ENCODE results near the gene ADNP2.

Gene ADNP2

GRCh38 chr18:80132180-80132812 is 23.2 kb downstream of the ADNP2 start:
- no peak for ATAC-seq
- no peak for TF ChIP-seq TOX (CRISPR knock-in tag; IDR thresholded peaks at IDR 0.05; ENCODE audit: borderline replicate concordance)
- no peak for TF ChIP-seq OSR1 (CRISPR knock-in tag; IDR thresholded peaks at IDR 0.05)
- no peak for TF ChIP-seq ZFP30 (CRISPR knock-in tag; IDR thresholded peaks at IDR 0.05)
- TF ChIP-seq CSDC2 (CRISPR knock-in tag; IDR thresholded peaks at IDR 0.05) = no peak
- TF ChIP-seq, protein P1, sequence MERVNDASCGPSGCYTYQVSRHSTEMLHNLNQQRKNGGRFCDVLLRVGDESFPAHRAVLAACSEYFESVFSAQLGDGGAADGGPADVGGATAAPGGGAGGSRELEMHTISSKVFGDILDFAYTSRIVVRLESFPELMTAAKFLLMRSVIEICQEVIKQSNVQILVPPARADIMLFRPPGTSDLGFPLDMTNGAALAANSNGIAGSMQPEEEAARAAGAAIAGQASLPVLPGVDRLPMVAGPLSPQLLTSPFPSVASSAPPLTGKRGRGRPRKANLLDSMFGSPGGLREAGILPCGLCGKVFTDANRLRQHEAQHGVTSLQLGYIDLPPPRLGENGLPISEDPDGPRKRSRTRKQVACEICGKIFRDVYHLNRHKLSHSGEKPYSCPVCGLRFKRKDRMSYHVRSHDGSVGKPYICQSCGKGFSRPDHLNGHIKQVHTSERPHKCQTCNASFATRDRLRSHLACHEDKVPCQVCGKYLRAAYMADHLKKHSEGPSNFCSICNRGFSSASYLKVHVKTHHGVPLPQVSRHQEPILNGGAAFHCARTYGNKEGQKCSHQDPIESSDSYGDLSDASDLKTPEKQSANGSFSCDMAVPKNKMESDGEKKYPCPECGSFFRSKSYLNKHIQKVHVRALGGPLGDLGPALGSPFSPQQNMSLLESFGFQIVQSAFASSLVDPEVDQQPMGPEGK (CRISPR knock-in tag; IDR thresholded peaks at IDR 0.05; ENCODE audit: borderline replicate concordance) = no peak
- TF ChIP-seq ARNTL (CRISPR knock-in tag; IDR thresholded peaks at IDR 0.05; ENCODE audit: borderline replicate concordance, low read depth) = no peak

DNA sequence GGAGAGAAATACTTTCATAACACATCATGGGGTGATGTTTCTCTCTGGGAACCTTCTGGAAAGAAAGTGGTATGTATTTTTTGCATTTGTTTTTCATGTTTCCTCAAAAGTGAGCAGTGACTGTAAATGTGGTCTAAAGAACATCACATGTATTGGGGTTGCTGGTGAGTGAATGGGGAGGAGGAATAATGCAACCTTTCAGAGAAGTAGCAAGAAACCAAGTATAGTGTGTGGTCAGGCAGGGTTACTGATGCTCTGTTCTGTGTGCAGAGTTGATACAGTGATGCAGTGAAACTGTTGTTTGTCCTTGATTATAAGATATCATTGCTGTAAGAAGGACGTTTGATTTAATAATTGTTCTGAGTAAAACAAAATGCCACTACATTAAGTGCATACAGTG is 24.1 kb downstream of the ADNP2 start:
- no peak for ATAC-seq
- TF ChIP-seq ISL1 (CRISPR knock-in tag; IDR thresholded peaks at IDR 0.05) = no peak
- no peak for TF ChIP-seq ZFP30 (CRISPR knock-in tag; IDR thresholded peaks at IDR 0.05)
- no peak for TF ChIP-seq OSR1 (CRISPR knock-in tag; IDR thresholded peaks at IDR 0.05)
- TF ChIP-seq ARNTL (CRISPR knock-in tag; IDR thresholded peaks at IDR 0.05; ENCODE audit: borderline replicate concordance, low read depth) = no peak

GRCh38 chr18:80135136-80135535 is 26.1 kb downstream of the ADNP2 start:
- TF ChIP-seq SNAI2 (CRISPR knock-in tag; IDR thresholded peaks at IDR 0.05) = no peak
- no peak for TF ChIP-seq CSDC2 (CRISPR knock-in tag; IDR thresholded peaks at IDR 0.05)
- TF ChIP-seq, protein P2, sequence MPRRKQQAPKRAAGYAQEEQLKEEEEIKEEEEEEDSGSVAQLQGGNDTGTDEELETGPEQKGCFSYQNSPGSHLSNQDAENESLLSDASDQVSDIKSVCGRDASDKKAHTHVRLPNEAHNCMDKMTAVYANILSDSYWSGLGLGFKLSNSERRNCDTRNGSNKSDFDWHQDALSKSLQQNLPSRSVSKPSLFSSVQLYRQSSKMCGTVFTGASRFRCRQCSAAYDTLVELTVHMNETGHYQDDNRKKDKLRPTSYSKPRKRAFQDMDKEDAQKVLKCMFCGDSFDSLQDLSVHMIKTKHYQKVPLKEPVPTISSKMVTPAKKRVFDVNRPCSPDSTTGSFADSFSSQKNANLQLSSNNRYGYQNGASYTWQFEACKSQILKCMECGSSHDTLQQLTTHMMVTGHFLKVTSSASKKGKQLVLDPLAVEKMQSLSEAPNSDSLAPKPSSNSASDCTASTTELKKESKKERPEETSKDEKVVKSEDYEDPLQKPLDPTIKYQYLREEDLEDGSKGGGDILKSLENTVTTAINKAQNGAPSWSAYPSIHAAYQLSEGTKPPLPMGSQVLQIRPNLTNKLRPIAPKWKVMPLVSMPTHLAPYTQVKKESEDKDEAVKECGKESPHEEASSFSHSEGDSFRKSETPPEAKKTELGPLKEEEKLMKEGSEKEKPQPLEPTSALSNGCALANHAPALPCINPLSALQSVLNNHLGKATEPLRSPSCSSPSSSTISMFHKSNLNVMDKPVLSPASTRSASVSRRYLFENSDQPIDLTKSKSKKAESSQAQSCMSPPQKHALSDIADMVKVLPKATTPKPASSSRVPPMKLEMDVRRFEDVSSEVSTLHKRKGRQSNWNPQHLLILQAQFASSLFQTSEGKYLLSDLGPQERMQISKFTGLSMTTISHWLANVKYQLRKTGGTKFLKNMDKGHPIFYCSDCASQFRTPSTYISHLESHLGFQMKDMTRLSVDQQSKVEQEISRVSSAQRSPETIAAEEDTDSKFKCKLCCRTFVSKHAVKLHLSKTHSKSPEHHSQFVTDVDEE (CRISPR knock-in tag; IDR thresholded peaks at IDR 0.05) = no peak
- no peak for TF ChIP-seq TCF4 (CRISPR knock-in tag; IDR thresholded peaks at IDR 0.05; ENCODE audit: borderline replicate concordance)
- TF ChIP-seq ZNF70 (CRISPR knock-in tag; IDR thresholded peaks at IDR 0.05) = no peak
- no peak for TF ChIP-seq ZFP3 (CRISPR knock-in tag; IDR thresholded peaks at IDR 0.05)
- TF ChIP-seq PPARA (CRISPR knock-in tag; IDR thresholded peaks at IDR 0.05; ENCODE audit: borderline replicate concordance) = no peak
- no peak for TF ChIP-seq TOX (CRISPR knock-in tag; IDR thresholded peaks at IDR 0.05; ENCODE audit: borderline replicate concordance)
- TF ChIP-seq, protein P3, sequence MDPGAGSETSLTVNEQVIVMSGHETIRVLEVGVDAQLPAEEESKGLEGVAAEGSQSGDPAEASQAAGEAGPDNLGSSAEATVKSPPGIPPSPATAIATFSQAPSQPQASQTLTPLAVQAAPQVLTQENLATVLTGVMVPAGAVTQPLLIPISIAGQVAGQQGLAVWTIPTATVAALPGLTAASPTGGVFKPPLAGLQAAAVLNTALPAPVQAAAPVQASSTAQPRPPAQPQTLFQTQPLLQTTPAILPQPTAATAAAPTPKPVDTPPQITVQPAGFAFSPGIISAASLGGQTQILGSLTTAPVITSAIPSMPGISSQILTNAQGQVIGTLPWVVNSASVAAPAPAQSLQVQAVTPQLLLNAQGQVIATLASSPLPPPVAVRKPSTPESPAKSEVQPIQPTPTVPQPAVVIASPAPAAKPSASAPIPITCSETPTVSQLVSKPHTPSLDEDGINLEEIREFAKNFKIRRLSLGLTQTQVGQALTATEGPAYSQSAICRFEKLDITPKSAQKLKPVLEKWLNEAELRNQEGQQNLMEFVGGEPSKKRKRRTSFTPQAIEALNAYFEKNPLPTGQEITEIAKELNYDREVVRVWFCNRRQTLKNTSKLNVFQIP (CRISPR knock-in tag; IDR thresholded peaks at IDR 0.05; ENCODE audit: borderline replicate concordance, low read depth) = no peak
- TF ChIP-seq ARNTL (CRISPR knock-in tag; IDR thresholded peaks at IDR 0.05; ENCODE audit: borderline replicate concordance, low read depth) = no peak
- no peak for TF ChIP-seq BACH2 (CRISPR knock-in tag; IDR thresholded peaks at IDR 0.05; ENCODE audit: borderline replicate concordance)
- no peak for TF ChIP-seq ZNF565 (CRISPR knock-in tag; conservative IDR thresholded peaks at IDR 0.05; ENCODE audit: low read depth)
- no peak for TF ChIP-seq ISL1 (CRISPR knock-in tag; IDR thresholded peaks at IDR 0.05)
- TF ChIP-seq CSRNP3 (CRISPR knock-in tag; IDR thresholded peaks at IDR 0.05) = no peak
- no peak for TF ChIP-seq ZFP30 (CRISPR knock-in tag; IDR thresholded peaks at IDR 0.05)
- no peak for TF ChIP-seq ZNF8 (CRISPR knock-in tag; IDR thresholded peaks at IDR 0.05)
- TF ChIP-seq ZC3H10 (CRISPR knock-in tag; IDR thresholded peaks at IDR 0.05) = no peak
- TF ChIP-seq, protein P1 (CRISPR knock-in tag; IDR thresholded peaks at IDR 0.05; ENCODE audit: borderline replicate concordance) = no peak
- no peak for ATAC-seq
